MCF 10A (cell line): ENCODE data around the gene KLF13. TPM values are rescaled to one million over a fixed set of nuclear protein-coding genes. Genes with fewer than 3 reads are reported as not detected.

ENCODE experiments used
- BruUV-seq: library from RNA; stranded (reverse); fragments of 400-500 nt; replicated peaks from 2 replicates; lab custom pipeline; 2021; lab: Mats Ljungman, UMichigan
- CTCF ChIA-PET: fragments of 300-600 bp; sonication (Branson Sonifier 250); formaldehyde crosslinking; extraction: SDS; loops from one replicate; lab custom pipeline; 2021; ENCODE audit warnings: antibody characterized with exemption, inconsistent platforms; lab: Yijun Ruan, JAX
- POLR2A ChIA-PET: fragments of 300-600, 350-650 bp; sonication (Branson Sonifier 250); formaldehyde crosslinking; extraction: SDS; loops from one replicate; lab custom pipeline; 2020; ENCODE audit warnings: antibody characterized with exemption, inconsistent platforms; lab: Yijun Ruan, JAX
- DNase-seq: peaks from one replicate; pipeline ENCODE4 v3.0.0-alpha.2; 2018; ENCODE audit not compliant: unreplicated experiment
- H3K27ac Mint-ChIP-seq: one replicate; pipeline ENCODE4 v1.8.0; 2022; ENCODE audit warnings: mild to moderate bottlenecking, low read depth, mixed read lengths; ENCODE audit not compliant: unreplicated experiment
- H3K27me3 Mint-ChIP-seq: one replicate; pipeline ENCODE4 v1.8.0; 2022; ENCODE audit warnings: mixed read lengths; ENCODE audit not compliant: insufficient read depth, unreplicated experiment
- H3K36me3 Mint-ChIP-seq: one replicate; pipeline ENCODE4 v1.8.0; 2022; ENCODE audit warnings: mild to moderate bottlenecking, moderate library complexity, mixed read lengths; ENCODE audit not compliant: insufficient read depth, unreplicated experiment
- H3K4me1 Mint-ChIP-seq: one replicate; pipeline ENCODE4 v1.8.0; 2022; ENCODE audit warnings: mixed read lengths; ENCODE audit not compliant: insufficient read depth, unreplicated experiment
- H3K4me3 Mint-ChIP-seq: one replicate; pipeline ENCODE4 v1.8.0; 2022; ENCODE audit warnings: mild to moderate bottlenecking, moderate library complexity, mixed read lengths; ENCODE audit not compliant: unreplicated experiment
- H3K9me3 Mint-ChIP-seq: one replicate; pipeline ENCODE4 v1.8.0; 2022; ENCODE audit warnings: mixed read lengths; ENCODE audit not compliant: unreplicated experiment
- CTCF ChIP-seq: fragments of 200-600 bp; IDR thresholded peaks from one replicate; pipeline ENCODE4 v1.8.0; 2022; ENCODE audit warnings: antibody characterized with exemption, mild to moderate bottlenecking; ENCODE audit not compliant: unreplicated experiment
- intact Hi-C: fragments of 100-400 bp; cut with micrococcal nuclease; formaldehyde crosslinking; loops from 2 replicates; pipeline ENCODE4 v1.14.1; 2022
- total RNA-seq: library from RNA; stranded (reverse); gene quantifications from 2 replicates; pipeline ENCODE4 v1.2.3, GENCODE V29; 2022

The KLF13 gene
- total RNA-seq, 1 experiment from 2014 or later: 83.1 TPM

- no peaks in the 10 kb centered on the region for H3K36me3 Mint-ChIP-seq
Observed at GRCh38 chr15:31307270-31308184, 19.1 kb upstream of the KLF13 start.

GRCh38 chr15:31308185-31308639 is 18.4 kb upstream of the KLF13 start:
- no peak for TF ChIP-seq CTCF
- Mint-ChIP-seq H3K36me3 (no peaks in the 10 kb centered on the region), H3K4me1 (peaks cover 5% of the 10 kb centered on the region), H3K4me3 (no peak overlapping the region), H3K27me3 (no peaks in the 10 kb centered on the region), H3K27ac (no peak overlapping the region), H3K9me3 (no peaks in the 10 kb centered on the region)
- DNase-seq: no peak
- BruUV-seq: no TSS peak
- intact Hi-C loops: no loop called here
- CTCF ChIA-PET: no interaction called here
- POLR2A ChIA-PET: interaction anchor here (0.7 to 0.9 kb wide), 3 partner anchors 18 to 317 kb away, joined by 3 to 4 read pairs (median 3); partner anchors contain the start of genes KLF13 and MTMR10

More at GRCh38 chr15:31307270-31308184, 19.1 kb upstream of the KLF13 start:
- Mint-ChIP-seq H3K27me3 (no peaks in the 10 kb centered on the region), H3K4me3 (no peak overlapping the region), H3K27ac (no peak overlapping the region), H3K4me1 (peaks cover 5% of the 10 kb centered on the region), H3K9me3 (no peaks in the 10 kb centered on the region)
- intact Hi-C loops: no loop called here
- BruUV-seq: no TSS peak
- ChIA-PET CTCF (no interaction called here), POLR2A (interaction anchor here (0.7 to 0.9 kb wide), 3 partner anchors 19 to 316 kb away, joined by 3 to 4 read pairs (median 3); partner anchors contain the start of genes KLF13 and MTMR10)
- no peak for DNase-seq
- no peak for TF ChIP-seq CTCF

GRCh38 chr15:31309893-31310606 is 16.6 kb upstream of the KLF13 start:
- no peak for TF ChIP-seq CTCF
- H3K27ac Mint-ChIP-seq: no peak overlapping the region
- no peaks in the 10 kb centered on the region for H3K36me3 Mint-ChIP-seq
- H3K4me3 Mint-ChIP-seq: no peak overlapping the region
- intact Hi-C loops: no loop called here
- CTCF ChIA-PET: interaction anchor here (0.6 to 1.0 kb wide), 2 partner anchors 13 to 522 kb away, joined by 3 to 4 read pairs; no protein-coding TSS in a partner anchor
- H3K27me3 Mint-ChIP-seq: no peaks in the 10 kb centered on the region
- DNase-seq: no peak
- POLR2A ChIA-PET: no interaction called here
- H3K9me3 Mint-ChIP-seq: no peaks in the 10 kb centered on the region
- peaks cover 5% of the 10 kb centered on the region for H3K4me1 Mint-ChIP-seq
- BruUV-seq: no TSS peak
